Erythroblast (primary cell): Measurements from ENCODE around the gene THAP7.

ENCODE experiments used
- GATA1 ChIP-seq: IDR thresholded peaks from 2 replicates; pipeline ENCODE4 v1.6.1; 2011; ENCODE audit warnings: low read depth, mild to moderate bottlenecking, control low read depth, low read length, moderate library complexity
- POLR2A ChIP-seq: IDR thresholded peaks from 2 replicates; pipeline ENCODE4 v1.6.1; 2011; ENCODE audit warnings: mild to moderate bottlenecking, low read length

DNA sequence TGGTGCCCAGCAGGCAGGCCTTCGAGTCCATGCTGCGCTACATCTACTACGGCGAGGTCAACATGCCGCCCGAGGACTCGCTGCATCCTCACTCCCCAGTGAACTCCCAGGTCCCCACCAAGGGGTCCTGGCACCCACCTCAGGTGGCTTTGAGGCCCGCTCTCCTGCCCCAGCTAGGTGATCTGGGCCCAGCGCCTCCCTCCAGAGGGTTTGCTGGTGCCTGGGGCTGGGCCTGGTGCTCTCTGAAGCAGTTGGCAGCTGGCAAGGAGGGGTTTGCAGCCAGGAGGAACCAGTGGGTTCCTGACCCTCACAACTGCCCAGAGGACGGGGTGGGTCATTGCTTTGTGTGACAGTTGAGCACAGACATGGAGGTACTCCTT, 5.9 kb downstream of the THAP7 start:
- TF ChIP-seq POLR2A (no peak), GATA1 (no peak)
